ENCODE measurements around the gene WBP4.
"Not testable (repeated sequence)": the region's sequence is repeated elsewhere in the genome, so short reads cannot be mapped to it uniquely, and the experiment has no call there.

Gene WBP4

GRCh38 chr13:41079725-41080124 lies 18.4 kb downstream of the WBP4 start:
- DNase-seq (ENCODE audit: low read depth in 2 of 2), result no peak

GRCh38 chr13:41085961-41086585 lies 24.8 kb downstream of the WBP4 start:
- no peak for DNase-seq (ENCODE audit: low read depth in 2 of 2)

DNA sequence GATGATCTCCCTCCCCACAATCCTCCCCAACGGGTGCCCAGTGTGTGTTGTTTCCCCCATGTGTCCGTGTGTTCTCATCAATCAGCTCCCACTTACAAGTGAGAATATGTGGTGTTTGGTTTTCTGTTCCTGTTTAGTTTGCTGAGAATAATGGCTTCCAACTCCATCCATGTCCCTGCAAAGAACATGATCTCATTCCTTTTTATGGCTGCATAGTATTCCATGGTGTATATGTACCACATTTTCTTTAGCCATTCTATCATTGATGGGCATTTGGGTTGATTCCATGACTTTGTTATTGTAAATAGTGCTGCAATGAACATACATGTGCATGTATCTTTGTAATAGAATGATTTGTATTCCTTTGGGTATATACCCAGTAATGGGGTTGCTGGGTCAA lies 34.4 kb downstream of the WBP4 start:
- not testable (repeated sequence) for DNase-seq (ENCODE audit: low read depth in 2 of 2)

GRCh38 chr13:41098761-41099160 lies 37.5 kb downstream of the WBP4 start:
- no peak for DNase-seq (ENCODE audit: low read depth in 2 of 2)

DNA sequence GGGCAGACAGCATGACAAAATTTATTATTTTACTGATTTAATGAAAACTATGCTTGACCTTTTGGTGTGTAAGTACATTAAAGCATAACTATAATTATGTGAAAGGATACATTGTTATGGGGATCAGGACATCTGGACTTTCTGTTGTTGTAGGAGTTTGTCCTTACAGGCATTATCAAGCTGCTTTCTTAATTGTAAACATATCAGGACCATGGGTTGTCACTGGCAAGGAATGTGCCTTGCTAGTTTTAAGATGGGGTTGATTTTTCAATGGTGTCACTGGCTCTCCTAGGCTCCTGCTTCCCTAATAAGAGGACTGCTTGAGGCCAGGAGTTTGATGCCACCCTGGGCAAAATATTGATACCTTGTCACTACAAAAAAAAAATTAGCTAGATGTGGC lies 38.7 kb downstream of the WBP4 start:
- no peak for DNase-seq (ENCODE audit: low read depth in 2 of 2)

- no peak for DNase-seq (ENCODE audit: low read depth in 2 of 2)
Measured at GRCh38 chr13:41107104-41107571, 45.8 kb downstream of the WBP4 start.

DNA sequence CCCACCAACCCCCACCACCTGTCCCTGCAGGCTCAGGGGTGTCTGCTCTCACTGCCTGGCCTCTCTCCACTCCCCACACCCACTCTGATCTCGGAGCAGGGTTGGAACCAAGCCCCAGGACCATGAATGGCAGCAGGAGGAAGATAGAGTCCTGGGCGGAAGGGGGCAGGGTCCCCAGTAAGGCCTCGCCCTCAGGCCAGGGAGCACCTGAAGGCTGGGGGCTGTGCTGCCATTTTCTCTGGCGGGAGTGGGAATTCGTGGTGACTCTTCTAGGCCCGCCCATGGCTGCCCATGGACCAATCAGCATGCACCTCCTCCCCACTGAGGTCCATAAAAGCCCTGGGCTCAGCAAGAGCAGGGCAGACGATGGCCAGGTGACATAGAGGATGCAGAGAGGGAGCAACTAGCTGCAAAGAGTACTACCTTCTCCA lies 46.3 kb downstream of the WBP4 start:
- DNase-seq (ENCODE audit: low read depth in 2 of 2), result no peak

- no peak for DNase-seq (ENCODE audit: low read depth in 2 of 2)
Measured at GRCh38 chr13:41111454-41111853, 50.1 kb downstream of the WBP4 start.

- DNase-seq (ENCODE audit: low read depth in 2 of 2), result no peak
Measured at GRCh38 chr13:41117869-41118268, 56.6 kb downstream of the WBP4 start.

- no peak for DNase-seq (ENCODE audit: low read depth in 2 of 2)
Measured at GRCh38 chr13:41122838-41123237, 61.5 kb downstream of the WBP4 start.

DNA sequence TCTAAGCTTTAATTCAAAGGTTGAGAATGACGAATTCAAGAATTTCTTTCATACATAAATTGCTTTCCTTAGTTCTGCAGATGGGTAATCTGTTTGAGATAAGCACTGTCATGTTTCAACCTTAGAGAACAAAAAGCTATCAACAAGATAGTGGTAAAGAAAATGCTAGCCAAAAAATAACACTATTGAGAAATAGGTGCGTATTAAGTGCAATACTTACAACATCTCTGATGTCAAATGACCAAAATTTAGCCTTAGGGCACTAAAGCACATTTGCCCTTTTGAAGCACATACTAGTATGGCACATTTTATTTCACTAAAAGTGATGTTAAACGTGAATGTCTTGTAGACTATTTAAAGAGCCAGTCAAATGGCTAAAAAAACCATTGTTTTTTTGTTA lies 66.4 kb downstream of the WBP4 start:
- no peak for DNase-seq (ENCODE audit: low read depth in 2 of 2)

DNA sequence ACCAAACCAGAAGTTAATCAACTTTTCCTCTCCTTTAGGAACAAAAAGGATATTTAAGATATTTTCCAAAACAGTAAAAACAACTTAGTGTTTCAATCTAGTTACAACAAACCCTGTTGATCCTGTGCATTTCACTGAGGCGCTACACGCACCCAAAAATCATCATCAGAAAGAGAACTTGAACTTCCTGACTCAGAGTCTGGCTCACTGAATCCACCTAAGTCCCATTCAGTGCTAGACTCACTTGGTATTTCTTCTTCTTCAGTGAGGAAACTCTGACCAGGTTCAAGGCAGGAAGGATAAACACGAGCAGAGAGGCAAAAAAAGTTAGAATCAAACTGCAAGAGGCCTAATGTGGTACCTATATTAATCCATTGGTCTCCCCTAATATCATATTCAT lies 69.0 kb downstream of the WBP4 start:
- no peak for DNase-seq (ENCODE audit: low read depth in 2 of 2)

GRCh38 chr13:41131189-41131588 lies 69.9 kb downstream of the WBP4 start:
- not testable (repeated sequence) for DNase-seq (ENCODE audit: low read depth in 2 of 2)

GRCh38 chr13:41131660-41132511 lies 70.6 kb downstream of the WBP4 start:
- not testable (repeated sequence) for DNase-seq (ENCODE audit: low read depth in 2 of 2)

DNA sequence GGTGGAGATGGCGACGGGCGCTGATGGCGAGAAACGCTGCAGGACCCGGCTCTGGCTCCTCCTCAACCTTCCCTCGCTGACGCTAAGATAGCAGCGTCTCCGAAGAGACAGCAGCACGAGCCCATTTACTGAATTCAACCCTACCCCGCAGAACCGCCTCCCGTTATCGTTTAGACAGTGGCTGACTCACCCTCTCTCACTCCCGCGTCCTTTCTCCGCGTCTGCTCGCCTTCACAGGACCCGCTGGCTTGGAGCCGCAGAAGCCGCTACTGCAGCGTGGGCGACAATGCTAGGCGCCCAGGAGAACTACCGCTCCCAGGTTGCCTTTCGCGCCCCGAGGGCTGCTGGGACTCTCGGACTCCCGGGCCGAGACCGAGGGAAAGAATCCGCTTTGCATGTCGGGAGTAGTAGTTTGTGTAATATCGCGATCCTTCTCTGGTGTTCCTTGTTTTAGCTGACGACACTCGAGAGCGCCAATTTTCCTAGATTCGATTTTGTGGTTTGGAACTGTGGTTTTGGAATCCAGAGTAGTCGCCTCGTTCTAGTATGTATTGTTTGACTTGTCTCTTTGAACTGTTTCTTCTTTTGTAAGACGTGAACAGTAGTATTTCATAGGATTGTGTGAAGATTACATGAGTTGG lies 71.3 kb downstream of the WBP4 start, which contains the start of gene KBTBD6:
KBTBD6 (minus strand) TSS at position 291 of the 641 bp plus-strand sequence. CDS start 291 bp downstream, outside the sequence.
- DNase-seq (ENCODE audit: low read depth in 2 of 2), result peak; percentile 98

All from fibroblast of skin of left quadriceps (primary cell).